OCI-LY1 (cell line): Measurements from ENCODE around the gene NISCH.

Source experiments
- EZH2 ChIP-seq: fragments of 200-600 bp; sonication (generic), shearing (Covaris generic); IDR thresholded peaks from 2 replicates; pipeline ENCODE4 v1.8.0; 2017; ENCODE audit warnings: borderline replicate concordance, mixed run types, mild to moderate bottlenecking, antibody characterized with exemption, low read length, moderate library complexity, mixed read lengths
- TF ChIP-seq, protein P1 (sequence below): fragments of 200-600 bp; sonication (generic), shearing (Covaris generic); IDR thresholded peaks from 2 replicates; pipeline ENCODE4 v1.5.1; 2017; ENCODE audit warnings: mild to moderate bottlenecking, antibody characterized with exemption, low read length, moderate library complexity, mixed read lengths

GRCh38 chr3:52524752-52525679 lies 69.6 kb downstream of the NISCH start:
- no peak for TF ChIP-seq EZH2
- TF ChIP-seq, protein P1, sequence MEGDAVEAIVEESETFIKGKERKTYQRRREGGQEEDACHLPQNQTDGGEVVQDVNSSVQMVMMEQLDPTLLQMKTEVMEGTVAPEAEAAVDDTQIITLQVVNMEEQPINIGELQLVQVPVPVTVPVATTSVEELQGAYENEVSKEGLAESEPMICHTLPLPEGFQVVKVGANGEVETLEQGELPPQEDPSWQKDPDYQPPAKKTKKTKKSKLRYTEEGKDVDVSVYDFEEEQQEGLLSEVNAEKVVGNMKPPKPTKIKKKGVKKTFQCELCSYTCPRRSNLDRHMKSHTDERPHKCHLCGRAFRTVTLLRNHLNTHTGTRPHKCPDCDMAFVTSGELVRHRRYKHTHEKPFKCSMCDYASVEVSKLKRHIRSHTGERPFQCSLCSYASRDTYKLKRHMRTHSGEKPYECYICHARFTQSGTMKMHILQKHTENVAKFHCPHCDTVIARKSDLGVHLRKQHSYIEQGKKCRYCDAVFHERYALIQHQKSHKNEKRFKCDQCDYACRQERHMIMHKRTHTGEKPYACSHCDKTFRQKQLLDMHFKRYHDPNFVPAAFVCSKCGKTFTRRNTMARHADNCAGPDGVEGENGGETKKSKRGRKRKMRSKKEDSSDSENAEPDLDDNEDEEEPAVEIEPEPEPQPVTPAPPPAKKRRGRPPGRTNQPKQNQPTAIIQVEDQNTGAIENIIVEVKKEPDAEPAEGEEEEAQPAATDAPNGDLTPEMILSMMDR, result no peak
